Sigmoid colon (tissue), 7 donors: Measurements from ENCODE around the gene STRIP1. TPM values are rescaled to one million over a fixed set of nuclear protein-coding genes. Genes with fewer than 3 reads are reported as not detected.
"Not testable (repeated sequence)": the region's sequence is repeated elsewhere in the genome, so short reads cannot be mapped to it uniquely, and the experiment has no call there.

Experiments
- DNase-seq: peaks from one replicate; pipeline ENCODE4 v3.0.0-alpha.2; 2019
- H3K27ac ChIP-seq, 4 donors: fragments of 200-600 bp; sonication (generic); one replicate each; pipeline ENCODE4 v1.5.1; 2016 to 2019; ENCODE audit warnings: mild to moderate bottlenecking in 1 of 4
- H3K27me3 ChIP-seq, 3 donors: fragments of 200-600 bp; sonication (generic); one replicate each; pipeline ENCODE4 v1.5.1; 2019; ENCODE audit warnings: mild to moderate bottlenecking in 1 of 3
- H3K36me3 ChIP-seq, 4 donors: fragments of 200-600 bp; sonication (generic); one replicate each; pipeline ENCODE4 v1.5.1; 2016 to 2019
- H3K4me1 ChIP-seq, 4 donors: fragments of 200-600 bp; sonication (generic); one replicate each; pipeline ENCODE4 v1.5.1; 2017 to 2019
- H3K4me3 ChIP-seq, 4 donors: fragments of 200-600 bp; sonication (generic); one replicate each; pipeline ENCODE4 v1.5.1; 2017 to 2019; ENCODE audit warnings: mild to moderate bottlenecking in 2 of 4, moderate library complexity in 1 of 4
- H3K9me3 ChIP-seq, 4 donors: fragments of 200-600 bp in 3 of 4; sonication (generic) in 3 of 4; one replicate each; pipeline versions ENCODE4 v1.5.1 to v1.6.1; 2013 to 2019
- EP300 ChIP-seq, 4 donors: sonication (generic); formaldehyde crosslinking; IDR thresholded peaks; one replicate each; pipeline ENCODE4 v1.6.1; 2017; ENCODE audit warnings: antibody characterized with exemption in 4 of 4
- POLR2A ChIP-seq, 2 donors: fragments of 450-650 bp; IDR thresholded peaks; one replicate each; pipeline ENCODE4 v1.6.1; 2016; ENCODE audit warnings: antibody characterized with exemption in 2 of 2, mild to moderate bottlenecking in 2 of 2, moderate library complexity in 2 of 2
- POLR2AphosphoS5 ChIP-seq, 4 donors: sonication (generic); formaldehyde crosslinking; IDR thresholded peaks; one replicate each; pipeline ENCODE4 v1.6.1; 2017; ENCODE audit warnings: antibody characterized with exemption in 4 of 4
- WGBS, 2 donors: extraction: QIAGEN DNeasy Blood & Tissue Kit; methylation state at CpG; one replicate each; pipeline ENCODE4 v1.1.7; 2013; 5-methylcytosine and 5-hydroxymethylcytosine counted together
- intact Hi-C: fragments of 100-400 bp; cut with DNase I; formaldehyde crosslinking; loops from one replicate; pipeline ENCODE4 v1.15.1; 2023
- polyA plus RNA-seq, 3 donors: library from polyadenylated mRNA; stranded (reverse); fragments of 200-250 nt; gene quantifications; one replicate each; pipeline ENCODE4 v1.2.3, GENCODE V29; 2013
- total RNA-seq, 4 donors: library from RNA; depleted of rRNA; stranded (reverse); fragments of >200 nt; gene quantifications; one replicate each; pipeline ENCODE4 v1.1.0, GENCODE V29; 2016
- TF ChIP-seq, protein P1 (sequence below), 4 experiments: fragments of 450-650 bp in 3 of 4; fragments of 200-600 bp in 1 of 4; IDR thresholded peaks; one replicate each; pipeline ENCODE4 v1.5.1; 2016 to 2019; ENCODE audit warnings: antibody characterized with exemption in 4 of 4, mild to moderate bottlenecking in 3 of 4, moderate library complexity in 2 of 4
- donor health status: healthy with polysubstance abuse.
- donor health status: Bipolar disorder and iron deficiency.
- donor health status: healthy.

The STRIP1 gene
- total and polyA plus RNA-seq, 7 donors: 7.9 to 47.8 (median 32.8) TPM

DNA sequence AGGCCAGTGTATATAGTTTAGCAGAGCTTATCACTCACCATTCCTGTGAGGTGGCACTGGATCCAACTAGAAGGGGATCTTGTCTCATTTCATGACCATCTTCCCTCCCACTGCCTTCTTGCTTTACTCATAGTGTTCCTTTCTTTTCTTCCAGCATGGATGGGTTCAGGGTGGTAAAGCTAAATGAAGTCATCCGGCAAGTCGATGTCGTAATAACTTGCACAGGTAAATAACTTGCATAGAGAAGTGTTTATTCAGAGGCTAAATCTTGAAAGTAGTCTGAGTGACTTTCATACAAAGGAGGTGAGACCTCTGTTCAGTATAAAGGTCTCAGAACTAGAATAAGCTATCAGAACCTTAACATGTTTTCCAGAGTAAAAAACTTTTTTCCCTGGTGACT lies 16.6 kb upstream of the STRIP1 start:
- no peak overlapping the region for H3K27ac ChIP-seq
- TF ChIP-seq EP300 (IDR thresholded peaks at IDR 0.05) (no peak), POLR2AphosphoS5 (IDR thresholded peaks at IDR 0.05) (no peak), POLR2A (IDR thresholded peaks at IDR 0.05) (no peak)
- TF ChIP-seq, protein P1, sequence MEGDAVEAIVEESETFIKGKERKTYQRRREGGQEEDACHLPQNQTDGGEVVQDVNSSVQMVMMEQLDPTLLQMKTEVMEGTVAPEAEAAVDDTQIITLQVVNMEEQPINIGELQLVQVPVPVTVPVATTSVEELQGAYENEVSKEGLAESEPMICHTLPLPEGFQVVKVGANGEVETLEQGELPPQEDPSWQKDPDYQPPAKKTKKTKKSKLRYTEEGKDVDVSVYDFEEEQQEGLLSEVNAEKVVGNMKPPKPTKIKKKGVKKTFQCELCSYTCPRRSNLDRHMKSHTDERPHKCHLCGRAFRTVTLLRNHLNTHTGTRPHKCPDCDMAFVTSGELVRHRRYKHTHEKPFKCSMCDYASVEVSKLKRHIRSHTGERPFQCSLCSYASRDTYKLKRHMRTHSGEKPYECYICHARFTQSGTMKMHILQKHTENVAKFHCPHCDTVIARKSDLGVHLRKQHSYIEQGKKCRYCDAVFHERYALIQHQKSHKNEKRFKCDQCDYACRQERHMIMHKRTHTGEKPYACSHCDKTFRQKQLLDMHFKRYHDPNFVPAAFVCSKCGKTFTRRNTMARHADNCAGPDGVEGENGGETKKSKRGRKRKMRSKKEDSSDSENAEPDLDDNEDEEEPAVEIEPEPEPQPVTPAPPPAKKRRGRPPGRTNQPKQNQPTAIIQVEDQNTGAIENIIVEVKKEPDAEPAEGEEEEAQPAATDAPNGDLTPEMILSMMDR (IDR thresholded peaks at IDR 0.05): no peak
- no peaks in the 10 kb centered on the region for H3K9me3 ChIP-seq
- no peak overlapping the region for H3K4me3 ChIP-seq
- H3K36me3 ChIP-seq: peaks cover 55 to 100% (median 79%) of the 10 kb centered on the region in 4 donors
- intact Hi-C loops: no loop called here
- H3K27me3 ChIP-seq: no peaks in the 10 kb centered on the region
- no peaks in the 10 kb centered on the region for H3K4me1 ChIP-seq
- no peak for DNase-seq
- WGBS, 2 donors: 68 to 89% methylated on average over 3 of the region's 3 CpGs

DNA sequence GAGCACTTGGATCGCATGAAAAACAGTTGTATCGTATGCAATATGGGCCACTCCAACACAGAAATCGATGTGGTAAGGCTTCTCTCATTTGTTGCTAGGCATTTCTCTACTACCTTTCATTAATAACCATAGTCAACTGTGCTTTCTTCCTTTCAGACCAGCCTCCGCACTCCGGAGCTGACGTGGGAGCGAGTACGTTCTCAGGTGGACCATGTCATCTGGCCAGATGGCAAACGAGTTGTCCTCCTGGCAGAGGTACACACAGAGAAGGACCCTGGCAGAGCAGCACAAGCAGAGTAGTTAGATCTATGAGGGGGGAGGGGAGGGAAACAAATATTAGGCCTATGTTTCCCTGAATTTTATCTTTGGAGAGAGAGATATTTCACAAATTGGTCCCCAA lies 16.0 kb upstream of the STRIP1 start:
- DNase-seq: no peak
- Histone ChIP-seq H3K4me3 (no peak overlapping the region), H3K4me1 (no peaks in the 10 kb centered on the region), H3K27ac (no peak overlapping the region), H3K27me3 (no peaks in the 10 kb centered on the region), H3K9me3 (no peaks in the 10 kb centered on the region), H3K36me3 (peaks cover 51 to 100% (median 83%) of the 10 kb centered on the region in 4 donors)
- intact Hi-C loops: no loop called here
- TF ChIP-seq, protein P1 (IDR thresholded peaks at IDR 0.05): no peak
- TF ChIP-seq POLR2AphosphoS5 (IDR thresholded peaks at IDR 0.05) (no peak), EP300 (IDR thresholded peaks at IDR 0.05) (no peak), POLR2A (IDR thresholded peaks at IDR 0.05) (no peak)
- 94 to 95% methylated on average over 9 of the region's 9 CpGs for WGBS, 2 donors

DNA sequence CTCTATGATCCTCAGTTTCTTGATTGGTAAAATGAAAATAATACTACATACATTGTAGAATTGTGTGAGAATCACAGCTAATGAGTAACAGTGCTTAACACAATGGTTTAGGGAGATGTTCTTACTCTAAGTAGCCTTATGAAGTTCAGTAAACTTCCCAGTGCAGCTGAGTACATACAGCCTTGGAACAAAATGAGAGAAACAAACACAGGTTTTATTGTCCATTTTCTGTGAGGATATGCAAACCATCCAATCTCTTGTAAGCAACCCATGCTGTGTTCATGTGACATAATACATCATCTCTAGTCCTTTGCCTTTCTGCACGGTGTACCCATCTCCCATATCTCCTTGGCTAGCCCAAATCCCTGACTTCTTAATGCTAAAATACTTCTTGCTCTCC lies 14.7 kb upstream of the STRIP1 start:
- DNase-seq: no peak
- WGBS, 2 donors: 21 to 76% methylated on average over 1 of the region's 1 CpG
- Histone ChIP-seq H3K4me3 (no peak overlapping the region), H3K9me3 (no peaks in the 10 kb centered on the region), H3K27me3 (no peaks in the 10 kb centered on the region), H3K4me1 (no peaks in the 10 kb centered on the region), H3K27ac (no peak overlapping the region), H3K36me3 (peaks cover 50 to 100% (median 79%) of the 10 kb centered on the region in 4 donors)
- intact Hi-C loops: no loop called here
- TF ChIP-seq POLR2A (IDR thresholded peaks at IDR 0.05): no peak
- TF ChIP-seq, protein P1 (IDR thresholded peaks at IDR 0.05): no peak
- TF ChIP-seq POLR2AphosphoS5 (IDR thresholded peaks at IDR 0.05): no peak
- TF ChIP-seq EP300 (IDR thresholded peaks at IDR 0.05): no peak

DNA sequence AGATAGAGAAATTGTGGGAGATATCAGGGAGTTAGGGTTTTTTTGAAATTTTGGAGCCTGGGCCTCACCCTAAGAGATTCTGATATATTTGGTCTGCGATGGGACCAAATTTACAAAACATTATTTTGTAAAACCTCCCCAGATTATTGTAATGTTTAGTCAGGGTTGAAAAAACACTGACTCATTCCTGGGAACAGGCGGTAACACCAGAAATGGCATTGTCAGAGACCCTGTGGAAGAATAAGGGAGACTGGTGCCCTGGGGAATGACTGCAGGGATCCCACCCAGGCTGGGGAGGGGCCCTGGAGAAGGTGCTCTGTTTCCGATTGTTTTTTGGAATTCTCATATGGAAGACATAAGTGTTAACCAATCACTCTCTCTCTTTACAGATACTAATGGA lies 13.1 kb upstream of the STRIP1 start:
- 97% methylated on average over 3 of the region's 3 CpGs for WGBS, 2 donors
- Histone ChIP-seq H3K27ac (no peak overlapping the region), H3K4me3 (no peak overlapping the region), H3K27me3 (no peaks in the 10 kb centered on the region), H3K36me3 (peaks cover 43 to 88% (median 63%) of the 10 kb centered on the region in 4 donors), H3K9me3 (no peaks in the 10 kb centered on the region), H3K4me1 (no peaks in the 10 kb centered on the region)
- no peak for DNase-seq
- intact Hi-C loops: no loop called here
- TF ChIP-seq, protein P1 (IDR thresholded peaks at IDR 0.05): no peak
- TF ChIP-seq EP300 (IDR thresholded peaks at IDR 0.05) (no peak), POLR2A (IDR thresholded peaks at IDR 0.05) (no peak), POLR2AphosphoS5 (IDR thresholded peaks at IDR 0.05) (no peak)

DNA sequence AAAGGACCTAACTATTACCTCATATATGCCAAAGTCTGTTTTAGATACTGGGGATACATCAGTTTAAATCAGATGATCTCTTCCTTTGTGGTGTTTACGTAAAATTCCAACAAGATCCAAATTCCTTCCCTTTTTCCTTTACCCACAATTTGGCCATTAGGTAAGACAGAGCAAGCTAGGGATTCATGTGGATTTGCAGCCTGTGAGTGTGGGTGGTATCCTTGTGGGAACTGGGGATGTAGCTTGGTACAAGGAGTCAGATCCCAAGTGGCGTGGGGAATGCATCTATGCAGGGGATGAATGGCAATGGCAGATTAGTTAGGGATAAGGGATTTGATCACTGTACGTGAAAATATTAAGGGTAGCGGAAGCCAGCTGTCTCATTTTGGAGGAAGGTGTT lies 9.8 kb upstream of the STRIP1 start:
- Histone ChIP-seq H3K27ac (no peak overlapping the region), H3K4me3 (no peak overlapping the region), H3K36me3 (peaks cover 15 to 55% (median 31%) of the 10 kb centered on the region in 4 donors), H3K27me3 (no peaks in the 10 kb centered on the region), H3K9me3 (no peaks in the 10 kb centered on the region), H3K4me1 (peaks cover 0 to 3% (median 0%) of the 10 kb centered on the region in 4 donors)
- intact Hi-C loops: no loop called here
- 94 to 96% methylated on average over 4 of the region's 4 CpGs for WGBS, 2 donors
- TF ChIP-seq, protein P1 (IDR thresholded peaks at IDR 0.05): no peak
- TF ChIP-seq POLR2AphosphoS5 (IDR thresholded peaks at IDR 0.05): peak in 1 of 4 donors; percentile 14
- DNase-seq: no peak

DNA sequence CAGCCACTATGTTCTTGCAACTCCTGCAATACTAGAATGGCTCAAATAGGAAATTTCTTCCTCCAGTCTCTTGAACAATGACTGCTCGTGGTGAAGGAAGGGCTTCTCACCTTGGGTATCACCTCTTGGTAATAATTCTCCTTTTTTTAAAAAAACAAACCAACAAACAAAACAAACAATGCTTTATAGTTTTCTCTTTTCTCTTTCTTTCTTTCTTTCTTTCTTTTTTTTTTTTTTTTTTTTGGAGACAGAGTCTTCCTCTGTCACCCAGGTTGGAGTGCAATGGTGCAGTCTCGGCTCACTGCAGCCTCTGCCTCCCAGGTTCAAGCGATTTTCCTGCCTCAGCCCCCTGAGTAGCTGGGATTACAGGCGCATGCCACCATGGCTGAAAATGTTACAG lies 3.7 kb upstream of the STRIP1 start:
- not testable (repeated sequence) for H3K27me3 ChIP-seq, H3K4me3 ChIP-seq, DNase-seq, H3K36me3 ChIP-seq, H3K9me3 ChIP-seq, H3K27ac ChIP-seq
- intact Hi-C loops: loop anchor here (10.0 kb wide), 1 partner anchor 1414 kb away; the partner anchor contains the start of genes ATP5PB and WDR77
- peaks cover 0 to 15% (median 9%) of the 10 kb centered on the region in 4 donors for H3K4me1 ChIP-seq
- 81 to 85% methylated on average over 4 of the region's 4 CpGs for WGBS, 2 donors
